ENCODE data around the gene DOHH. TPM values are rescaled to one million over a fixed set of nuclear protein-coding genes. Genes with fewer than 3 reads are reported as not detected.
"Not testable (repeated sequence)": the region's sequence is repeated elsewhere in the genome, so short reads cannot be mapped to it uniquely, and the experiment has no call there.

DOHH gene
- total RNA-seq, 2 donors from 2014 or later = 14.1 to 18.4 TPM

DNA sequence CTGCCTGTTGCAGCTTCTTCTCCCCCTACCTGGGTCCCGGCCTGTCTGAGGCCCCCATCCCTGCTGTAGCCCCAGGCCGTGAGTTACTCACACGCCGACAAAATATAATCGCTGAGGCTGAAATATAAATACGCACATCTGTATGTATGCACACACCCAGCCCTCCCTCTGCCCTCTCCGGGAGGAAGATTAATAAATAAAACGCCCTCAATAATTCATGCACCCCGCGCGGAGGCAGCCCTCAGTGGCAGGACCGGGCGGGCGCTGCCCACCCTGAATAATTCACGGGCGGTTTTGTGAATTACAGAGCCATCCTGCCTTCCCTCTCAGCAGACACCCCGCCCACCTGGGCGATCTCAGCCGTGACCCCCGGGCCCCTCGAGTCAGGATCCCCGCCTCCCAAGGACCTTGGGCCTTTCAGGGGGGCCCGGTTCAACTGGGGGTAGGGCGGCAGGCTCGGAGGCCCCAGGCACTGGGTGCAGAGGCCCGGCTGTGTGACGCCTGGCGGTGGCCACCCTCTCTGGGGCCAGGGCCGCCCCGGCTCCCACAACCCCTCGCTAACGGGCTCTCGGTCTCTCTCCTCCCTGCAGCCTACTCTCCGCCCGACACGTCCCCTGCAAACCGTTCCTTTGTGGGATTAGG lies 44.4 kb downstream of the DOHH start:
- Histone ChIP-seq H3K4me1 (peaks cover 0 to 55% of the 10 kb centered on the region in 2 donors), H3K4me3 (no peak overlapping the region), H3K9me3 (no peaks in the 10 kb centered on the region), H3K36me3 (peaks cover 68% of the 10 kb centered on the region), H3K27me3 (no peaks in the 10 kb centered on the region), H3K27ac (peak overlapping the region in 1 of 2 donors; percentile 96)
- TF ChIP-seq, protein P1, sequence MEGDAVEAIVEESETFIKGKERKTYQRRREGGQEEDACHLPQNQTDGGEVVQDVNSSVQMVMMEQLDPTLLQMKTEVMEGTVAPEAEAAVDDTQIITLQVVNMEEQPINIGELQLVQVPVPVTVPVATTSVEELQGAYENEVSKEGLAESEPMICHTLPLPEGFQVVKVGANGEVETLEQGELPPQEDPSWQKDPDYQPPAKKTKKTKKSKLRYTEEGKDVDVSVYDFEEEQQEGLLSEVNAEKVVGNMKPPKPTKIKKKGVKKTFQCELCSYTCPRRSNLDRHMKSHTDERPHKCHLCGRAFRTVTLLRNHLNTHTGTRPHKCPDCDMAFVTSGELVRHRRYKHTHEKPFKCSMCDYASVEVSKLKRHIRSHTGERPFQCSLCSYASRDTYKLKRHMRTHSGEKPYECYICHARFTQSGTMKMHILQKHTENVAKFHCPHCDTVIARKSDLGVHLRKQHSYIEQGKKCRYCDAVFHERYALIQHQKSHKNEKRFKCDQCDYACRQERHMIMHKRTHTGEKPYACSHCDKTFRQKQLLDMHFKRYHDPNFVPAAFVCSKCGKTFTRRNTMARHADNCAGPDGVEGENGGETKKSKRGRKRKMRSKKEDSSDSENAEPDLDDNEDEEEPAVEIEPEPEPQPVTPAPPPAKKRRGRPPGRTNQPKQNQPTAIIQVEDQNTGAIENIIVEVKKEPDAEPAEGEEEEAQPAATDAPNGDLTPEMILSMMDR (IDR thresholded peaks at IDR 0.05) = no peak
- DNase-seq (ENCODE audit: low spot score) = no peak

DNA sequence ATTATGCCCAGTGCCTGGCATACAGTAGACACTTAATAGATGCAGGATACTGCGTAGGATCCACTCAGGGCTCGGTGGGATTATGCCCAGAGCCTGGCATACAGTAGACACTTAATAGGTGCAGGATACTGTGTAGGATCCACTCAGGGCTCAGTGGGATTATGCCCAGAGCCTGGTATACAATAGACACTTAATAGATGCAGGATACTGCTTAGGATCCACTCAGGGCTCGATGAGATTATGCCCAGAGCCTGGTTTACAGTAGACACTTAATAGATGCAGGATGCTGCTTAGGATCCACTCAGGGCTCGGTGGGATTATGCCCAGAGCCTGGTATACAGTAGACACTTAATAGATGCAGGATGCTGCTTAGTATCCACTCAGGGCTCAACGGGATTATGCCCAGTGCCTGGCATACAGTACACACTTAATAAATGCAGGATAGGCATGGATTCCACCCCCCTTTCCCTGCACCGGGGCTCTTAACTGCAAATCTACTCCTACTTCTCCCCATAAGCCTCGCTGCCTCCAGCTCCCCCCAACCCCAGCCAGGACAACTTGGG lies 45.0 kb downstream of the DOHH start:
- Histone ChIP-seq H3K27me3 (no peaks in the 10 kb centered on the region), H3K9me3 (no peaks in the 10 kb centered on the region), H3K4me3 (no peak overlapping the region), H3K36me3 (peaks cover 66% of the 10 kb centered on the region), H3K27ac (no peak overlapping the region), H3K4me1 (peaks cover 0 to 57% of the 10 kb centered on the region in 2 donors)
- TF ChIP-seq, protein P1 (IDR thresholded peaks at IDR 0.05) = no peak
- no peak for DNase-seq (ENCODE audit: low spot score)

DNA sequence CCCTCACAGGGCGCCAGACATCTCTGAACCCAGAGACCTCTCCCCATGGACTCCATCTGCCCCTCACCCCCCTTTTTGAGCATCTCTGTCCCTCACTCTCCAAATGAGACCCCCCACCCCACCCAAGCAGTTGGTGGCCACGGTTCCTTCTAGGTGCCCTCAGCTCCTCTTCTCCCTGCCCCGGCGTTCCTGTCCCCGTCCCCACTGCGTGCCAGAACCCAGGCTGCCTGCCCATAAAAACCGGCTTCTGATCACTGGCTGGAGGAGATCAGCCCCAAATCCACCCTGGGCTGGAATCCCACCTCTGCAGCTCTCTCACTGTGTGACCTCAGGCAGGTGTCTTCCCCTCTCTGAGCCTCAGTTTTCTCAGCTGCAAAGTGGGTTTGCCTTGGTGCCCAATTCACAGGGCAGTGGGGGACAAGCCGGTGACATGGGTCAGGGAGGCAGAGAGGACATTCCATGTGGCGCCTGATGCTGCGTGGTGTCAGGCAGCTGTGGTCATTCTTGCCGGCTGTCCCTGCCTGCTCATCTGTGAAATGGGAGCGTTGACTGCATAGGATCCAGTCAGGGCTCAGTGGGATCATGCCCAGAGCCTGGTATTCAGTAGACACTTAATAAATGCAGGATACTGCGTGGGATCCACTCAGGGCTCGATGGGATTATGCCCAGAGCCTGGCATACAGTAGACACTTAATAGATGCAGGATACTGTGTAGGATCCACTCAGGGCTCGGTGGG lies 45.6 kb downstream of the DOHH start:
- DNase-seq (ENCODE audit: low spot score) = no peak
- TF ChIP-seq, protein P1 (IDR thresholded peaks at IDR 0.05) = no peak
- no peaks in the 10 kb centered on the region for H3K27me3 ChIP-seq
- H3K4me1 ChIP-seq = peaks cover 0 to 52% of the 10 kb centered on the region in 2 donors
- no peaks in the 10 kb centered on the region for H3K9me3 ChIP-seq
- peak overlapping the region; percentile 19 to 58 for H3K27ac ChIP-seq
- no peak overlapping the region for H3K4me3 ChIP-seq
- H3K36me3 ChIP-seq = peaks cover 73% of the 10 kb centered on the region

DNA sequence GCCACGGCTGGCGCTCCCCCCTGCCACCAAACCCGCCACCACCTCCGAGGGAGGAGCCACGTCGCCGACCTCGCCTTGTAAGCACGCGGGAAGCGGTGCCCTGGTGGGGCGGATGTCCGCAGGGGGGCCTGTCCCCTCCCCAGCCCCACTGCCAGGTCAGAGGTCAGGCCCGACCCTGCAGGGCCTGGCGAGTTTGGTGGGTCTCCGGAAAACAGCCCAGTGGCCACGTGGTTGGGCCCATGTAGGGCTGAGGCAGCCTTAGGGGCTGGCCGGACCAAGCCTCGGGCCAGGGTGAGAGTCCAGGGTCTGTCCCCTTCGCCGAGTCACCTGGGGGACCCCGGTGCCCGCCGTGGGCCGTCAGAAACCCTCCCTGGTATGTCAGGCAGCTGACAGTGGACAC lies 46.6 kb downstream of the DOHH start:
- TF ChIP-seq, protein P1 (IDR thresholded peaks at IDR 0.05) = no peak
- peaks cover 83% of the 10 kb centered on the region for H3K36me3 ChIP-seq
- no peaks in the 10 kb centered on the region for H3K27me3 ChIP-seq
- H3K4me3 ChIP-seq = no peak overlapping the region
- DNase-seq (ENCODE audit: low spot score) = no peak
- H3K4me1 ChIP-seq = peaks cover 0 to 42% of the 10 kb centered on the region in 2 donors
- no peaks in the 10 kb centered on the region for H3K9me3 ChIP-seq
- H3K27ac ChIP-seq = peak overlapping the region; percentile 19 to 58

DNA sequence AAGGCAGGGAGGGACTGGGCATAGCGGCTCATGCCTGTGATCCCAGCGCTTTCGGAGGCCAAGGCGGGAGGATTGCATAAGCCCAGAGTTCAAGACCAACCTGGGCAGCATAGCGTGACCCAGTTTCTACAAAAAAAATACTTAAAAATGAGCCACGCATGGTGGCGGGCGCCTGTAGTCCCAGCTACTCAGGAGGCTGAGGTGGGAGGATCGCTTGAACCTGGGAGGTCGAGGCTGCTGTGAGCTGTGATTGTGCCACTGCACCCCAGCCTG lies 47.6 kb downstream of the DOHH start:
- Histone ChIP-seq H3K4me1 (peaks cover 0 to 33% of the 10 kb centered on the region in 2 donors), H3K27ac (peak overlapping the region; percentile 89 to 94), H3K36me3 (peaks cover 90% of the 10 kb centered on the region)
- not testable (repeated sequence) for H3K4me3 ChIP-seq; DNase-seq (ENCODE audit: low spot score); H3K9me3 ChIP-seq; H3K27me3 ChIP-seq

DNA sequence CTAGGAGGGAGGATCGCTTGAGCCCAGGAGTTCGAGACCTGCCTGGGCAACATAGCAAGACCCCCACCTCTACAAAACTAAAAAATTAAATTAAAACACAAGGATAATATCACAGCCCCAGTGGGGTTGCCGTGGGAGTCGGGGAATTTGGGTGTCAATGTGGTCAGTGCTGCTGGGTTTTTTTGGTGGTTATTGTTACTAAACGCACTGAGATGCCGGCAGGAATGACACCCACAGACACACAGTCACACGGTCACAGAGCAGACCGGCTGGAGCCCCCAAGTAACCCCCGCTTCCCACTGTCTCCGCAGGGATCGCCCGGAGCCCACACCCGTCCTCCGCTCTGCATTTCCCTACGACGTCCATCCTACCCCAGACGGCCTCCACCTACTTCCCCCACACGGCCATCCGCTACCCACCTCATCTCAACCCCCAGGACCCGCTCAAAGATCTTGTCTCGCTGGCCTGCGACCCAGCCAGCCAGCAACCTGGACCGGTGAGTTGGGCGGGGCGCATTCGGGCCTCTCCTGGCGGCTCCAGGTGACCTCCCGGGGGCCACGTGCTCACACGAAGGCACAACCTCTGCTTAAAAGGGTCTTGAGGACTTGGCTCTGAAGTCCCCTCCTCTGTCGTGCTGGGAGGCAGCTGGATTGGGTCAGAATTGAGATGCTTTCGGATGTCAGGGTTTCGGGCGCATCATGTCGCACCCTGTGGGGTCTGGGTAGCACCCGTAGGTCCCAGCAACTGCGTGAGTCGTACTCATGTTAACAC lies 48.1 kb downstream of the DOHH start:
- no peak for DNase-seq (ENCODE audit: low spot score)
- Histone ChIP-seq H3K4me1 (peaks cover 0 to 27% of the 10 kb centered on the region in 2 donors), H3K36me3 (peaks cover 87% of the 10 kb centered on the region), H3K27me3 (no peaks in the 10 kb centered on the region), H3K9me3 (no peaks in the 10 kb centered on the region), H3K4me3 (no peak overlapping the region), H3K27ac (peak overlapping the region; percentile 89 to 94)
- TF ChIP-seq, protein P1 (IDR thresholded peaks at IDR 0.05) = no peak

All from right atrium auricular region (tissue), 2 donors.